ENCODE measurements around the gene WNT2.

WNT2 gene

DNA sequence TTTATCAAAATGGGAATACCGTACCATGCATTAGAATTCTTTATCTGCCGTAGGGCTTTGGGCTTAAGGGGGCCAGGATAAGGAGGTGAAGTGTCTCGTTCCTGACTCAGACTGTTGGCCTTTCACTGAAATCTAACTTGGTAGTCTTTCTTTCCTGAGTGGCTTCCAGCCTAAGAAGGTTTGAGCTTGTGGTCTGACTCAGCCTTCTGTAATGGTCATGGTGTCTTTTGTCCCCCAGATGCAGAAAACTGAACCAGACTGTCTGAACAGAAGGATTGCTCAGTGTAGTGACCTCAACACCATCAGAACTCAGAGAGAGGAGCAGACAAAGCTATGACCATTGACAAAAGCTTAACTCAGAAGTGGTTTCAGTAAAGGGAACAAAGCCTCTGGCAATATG is 39.5 kb downstream of the WNT2 start:
- no peaks in the 10 kb centered on the region for H3K36me3 ChIP-seq (ENCODE audit: control insufficient read depth, insufficient read depth, low read length)
- H3K4me1 ChIP-seq: no peaks in the 10 kb centered on the region
- H3K9me3 ChIP-seq (ENCODE audit: control insufficient read depth, low read length): no peaks in the 10 kb centered on the region
- no peaks in the 10 kb centered on the region for H3K27me3 ChIP-seq (ENCODE audit: control insufficient read depth, insufficient read depth, low read length)
- H3K4me3 ChIP-seq (ENCODE audit: low read depth, low read length): no peak overlapping the region
- no peak overlapping the region for H2AFZ ChIP-seq
- H3K79me2 ChIP-seq: no peaks in the 10 kb centered on the region
- H3K4me2 ChIP-seq (ENCODE audit: low read length): no peak overlapping the region
- TF ChIP-seq, protein P1, sequence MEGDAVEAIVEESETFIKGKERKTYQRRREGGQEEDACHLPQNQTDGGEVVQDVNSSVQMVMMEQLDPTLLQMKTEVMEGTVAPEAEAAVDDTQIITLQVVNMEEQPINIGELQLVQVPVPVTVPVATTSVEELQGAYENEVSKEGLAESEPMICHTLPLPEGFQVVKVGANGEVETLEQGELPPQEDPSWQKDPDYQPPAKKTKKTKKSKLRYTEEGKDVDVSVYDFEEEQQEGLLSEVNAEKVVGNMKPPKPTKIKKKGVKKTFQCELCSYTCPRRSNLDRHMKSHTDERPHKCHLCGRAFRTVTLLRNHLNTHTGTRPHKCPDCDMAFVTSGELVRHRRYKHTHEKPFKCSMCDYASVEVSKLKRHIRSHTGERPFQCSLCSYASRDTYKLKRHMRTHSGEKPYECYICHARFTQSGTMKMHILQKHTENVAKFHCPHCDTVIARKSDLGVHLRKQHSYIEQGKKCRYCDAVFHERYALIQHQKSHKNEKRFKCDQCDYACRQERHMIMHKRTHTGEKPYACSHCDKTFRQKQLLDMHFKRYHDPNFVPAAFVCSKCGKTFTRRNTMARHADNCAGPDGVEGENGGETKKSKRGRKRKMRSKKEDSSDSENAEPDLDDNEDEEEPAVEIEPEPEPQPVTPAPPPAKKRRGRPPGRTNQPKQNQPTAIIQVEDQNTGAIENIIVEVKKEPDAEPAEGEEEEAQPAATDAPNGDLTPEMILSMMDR (IDR thresholded peaks at IDR 0.05): no peak
- no peak overlapping the region for H3K9ac ChIP-seq
- H3K27ac ChIP-seq: no peak overlapping the region

DNA sequence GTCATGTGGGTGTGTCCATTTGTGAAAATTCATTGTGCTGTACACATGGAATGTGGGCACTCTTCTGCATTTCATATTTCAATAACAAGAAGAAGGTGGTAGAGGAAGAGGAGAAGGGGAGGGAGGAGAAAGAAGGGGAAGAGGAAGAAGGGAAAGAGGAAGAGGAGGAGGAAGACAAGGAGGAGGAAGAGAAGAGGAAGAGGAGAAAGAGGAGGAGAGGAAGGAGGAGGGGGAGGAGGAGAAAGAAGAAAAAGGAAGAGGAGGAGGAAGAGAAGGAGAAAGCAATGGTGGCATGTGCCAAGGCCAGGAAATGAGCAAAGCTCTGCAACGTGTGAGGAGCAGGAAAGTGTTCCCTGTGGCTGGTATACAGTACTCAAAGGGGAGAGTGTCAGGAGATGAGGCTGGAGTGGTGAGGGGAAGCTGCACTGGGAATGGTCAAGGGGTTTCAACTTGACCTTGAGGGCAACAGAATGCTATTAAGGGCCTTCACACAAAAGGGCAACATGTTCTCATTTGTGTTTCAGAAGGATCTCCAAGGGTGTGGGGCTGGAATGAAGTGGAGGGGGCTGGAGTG is 40.5 kb downstream of the WNT2 start:
- Histone ChIP-seq H3K4me1 (no peaks in the 10 kb centered on the region), H3K4me3 (ENCODE audit: low read depth, low read length) (no peak overlapping the region), H3K36me3 (ENCODE audit: control insufficient read depth, insufficient read depth, low read length) (no peaks in the 10 kb centered on the region), H3K9me3 (ENCODE audit: control insufficient read depth, low read length) (no peaks in the 10 kb centered on the region), H3K27me3 (ENCODE audit: control insufficient read depth, insufficient read depth, low read length) (no peaks in the 10 kb centered on the region), H2AFZ (no peak overlapping the region), H3K9ac (no peak overlapping the region), H3K79me2 (no peaks in the 10 kb centered on the region), H3K4me2 (ENCODE audit: low read length) (no peak overlapping the region), H3K27ac (no peak overlapping the region)
- TF ChIP-seq, protein P1 (IDR thresholded peaks at IDR 0.05): no peak

DNA sequence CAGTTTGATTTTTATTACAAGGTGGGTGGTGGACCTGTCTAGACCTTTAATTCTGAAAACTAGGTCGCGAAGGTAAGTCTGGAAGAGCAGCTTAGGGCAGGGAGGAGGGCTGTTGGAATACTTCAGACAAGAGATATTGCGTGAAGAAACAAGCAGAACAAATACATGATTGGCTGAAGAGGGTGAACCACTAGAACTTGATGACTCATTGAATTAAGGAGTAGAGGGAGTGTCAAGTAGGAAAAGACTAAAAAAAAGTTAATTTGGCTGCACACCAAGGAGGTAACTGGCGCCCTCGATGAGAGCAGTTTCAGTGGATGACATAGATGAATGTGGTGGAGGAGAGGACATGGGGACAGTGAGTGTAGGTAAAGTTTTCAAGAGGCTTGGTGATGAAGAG is 41.3 kb downstream of the WNT2 start:
- TF ChIP-seq, protein P1 (IDR thresholded peaks at IDR 0.05): no peak
- Histone ChIP-seq H3K9ac (no peak overlapping the region), H3K27ac (no peak overlapping the region), H3K4me2 (ENCODE audit: low read length) (no peak overlapping the region), H3K27me3 (ENCODE audit: control insufficient read depth, insufficient read depth, low read length) (no peaks in the 10 kb centered on the region), H3K4me3 (ENCODE audit: low read depth, low read length) (no peak overlapping the region), H3K4me1 (no peaks in the 10 kb centered on the region), H2AFZ (no peak overlapping the region), H3K9me3 (ENCODE audit: control insufficient read depth, low read length) (no peaks in the 10 kb centered on the region), H3K79me2 (no peaks in the 10 kb centered on the region), H3K36me3 (ENCODE audit: control insufficient read depth, insufficient read depth, low read length) (no peaks in the 10 kb centered on the region)

DNA sequence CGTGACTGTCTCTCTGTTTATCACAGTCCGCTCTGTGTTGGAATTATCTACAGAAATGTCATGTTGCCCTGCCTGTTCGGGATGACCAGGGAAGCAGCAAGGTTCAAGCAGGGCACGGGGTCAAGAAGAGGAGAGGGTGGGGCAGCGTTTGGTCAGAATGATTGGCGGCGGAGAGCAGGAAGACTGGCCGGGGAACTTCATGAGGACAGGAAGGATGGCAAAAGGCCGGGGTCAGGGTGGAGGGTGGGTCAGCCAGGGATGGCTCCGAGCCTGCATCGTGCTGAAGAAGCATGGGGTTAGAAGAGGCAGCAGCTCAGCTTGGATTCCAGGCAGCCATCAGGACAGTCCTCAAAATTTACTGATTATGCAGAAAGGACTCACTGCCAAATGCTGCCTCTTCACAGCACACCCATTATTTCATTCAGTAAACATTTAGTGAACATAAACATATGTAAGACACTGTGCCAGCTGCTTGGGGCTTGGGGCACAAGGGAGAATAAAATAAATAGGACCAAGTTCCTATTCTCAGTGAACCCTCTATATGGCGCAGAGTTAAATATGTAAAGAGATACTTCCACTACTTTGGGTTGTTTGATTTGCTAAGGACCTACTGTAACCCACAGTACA is 42.8 kb downstream of the WNT2 start:
- no peak overlapping the region for H2AFZ ChIP-seq
- H3K4me2 ChIP-seq (ENCODE audit: low read length): no peak overlapping the region
- no peaks in the 10 kb centered on the region for H3K36me3 ChIP-seq (ENCODE audit: control insufficient read depth, insufficient read depth, low read length)
- H3K4me3 ChIP-seq (ENCODE audit: low read depth, low read length): no peak overlapping the region
- TF ChIP-seq, protein P1 (IDR thresholded peaks at IDR 0.05): no peak
- no peaks in the 10 kb centered on the region for H3K79me2 ChIP-seq
- no peak overlapping the region for H3K9ac ChIP-seq
- no peaks in the 10 kb centered on the region for H3K9me3 ChIP-seq (ENCODE audit: control insufficient read depth, low read length)
- H3K27ac ChIP-seq: no peak overlapping the region
- no peaks in the 10 kb centered on the region for H3K4me1 ChIP-seq
- no peaks in the 10 kb centered on the region for H3K27me3 ChIP-seq (ENCODE audit: control insufficient read depth, insufficient read depth, low read length)

DNA sequence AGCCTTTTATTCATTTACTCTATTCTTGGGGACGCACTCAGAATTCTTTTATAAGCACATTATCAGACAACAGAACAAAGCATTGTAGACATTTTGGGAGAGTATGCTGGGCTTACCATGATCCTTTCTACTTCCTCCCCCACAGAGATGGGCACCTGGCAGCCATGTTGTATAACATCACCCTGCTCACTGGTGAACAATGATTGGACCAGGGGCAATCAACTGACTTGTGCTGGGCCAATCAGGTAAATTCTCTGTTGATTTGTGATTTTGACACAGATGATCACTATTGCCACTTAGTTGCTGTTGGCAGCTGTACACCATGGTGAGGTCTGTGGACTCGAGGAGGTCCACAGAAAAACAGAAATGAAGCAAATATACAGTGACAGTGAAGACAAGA is 43.7 kb downstream of the WNT2 start:
- H3K4me2 ChIP-seq (ENCODE audit: low read length): no peak overlapping the region
- H3K27me3 ChIP-seq (ENCODE audit: control insufficient read depth, insufficient read depth, low read length): no peaks in the 10 kb centered on the region
- no peak overlapping the region for H3K27ac ChIP-seq
- no peaks in the 10 kb centered on the region for H3K4me1 ChIP-seq
- H3K4me3 ChIP-seq (ENCODE audit: low read depth, low read length): no peak overlapping the region
- no peak overlapping the region for H3K9ac ChIP-seq
- H2AFZ ChIP-seq: no peak overlapping the region
- no peaks in the 10 kb centered on the region for H3K9me3 ChIP-seq (ENCODE audit: control insufficient read depth, low read length)
- TF ChIP-seq, protein P1 (IDR thresholded peaks at IDR 0.05): no peak
- H3K79me2 ChIP-seq: no peaks in the 10 kb centered on the region
- no peaks in the 10 kb centered on the region for H3K36me3 ChIP-seq (ENCODE audit: control insufficient read depth, insufficient read depth, low read length)
